Melanocyte of skin (primary cell): ENCODE data around the gene CPSF6. TPM values are rescaled to one million over a fixed set of nuclear protein-coding genes. Genes with fewer than 3 reads are reported as not detected.

Experiments used
- total RNA-seq, 2 donors: library from RNA; depleted of rRNA; stranded (reverse); fragments of >200 nt; gene quantifications; 2 replicates each; pipeline ENCODE4 v1.2.3, GENCODE V29; 2012

Gene CPSF6
- total RNA-seq: 10 to 100 TPM; 17.2 to 29.0 TPM

GRCh38 chr12:69239352-69239921 is at the start of gene CPSF6:
TSS of gene CPSF6 (plus strand) at chr12:69239569. CDS start at chr12:69239647, 78 bp downstream.

Other genes starting within 250 kb of the CPSF6 start
- under 1 TPM; under 0.01 to 0.33 TPM for gene LYZ, start 108.8 kb downstream of the CPSF6 start, total RNA-seq
- 10 to 100 TPM; 18.0 to 18.2 TPM for gene YEATS4, start 120.2 kb downstream of the CPSF6 start, total RNA-seq
- gene FRS2, start 230.8 kb downstream of the CPSF6 start, total RNA-seq: 10 to 100 TPM; 36.3 to 39.9 TPM